Activated CD4-positive, alpha-beta T cell treated with anti-CD3 and anti-CD28 coated beads, Interleukin-2, amount 10 ng/mL, durations not matched to agents 24 days and 14 days (primary cell): ENCODE measurements around the gene PCDHGB1. TPM values are rescaled to one million over a fixed set of nuclear protein-coding genes. Genes with fewer than 3 reads are reported as not detected.
"Not testable (repeated sequence)": the region's sequence is repeated elsewhere in the genome, so short reads cannot be mapped to it uniquely, and the experiment has no call there.

ENCODE experiments used
- DNase-seq: peaks from one replicate; pipeline ENCODE4 v3.0.0; 2022
- H3K27ac Mint-ChIP-seq: one replicate; pipeline ENCODE4 v1.8.0; 2022; ENCODE audit warnings: mild to moderate bottlenecking, mixed read lengths
- H3K27me3 Mint-ChIP-seq: one replicate; pipeline ENCODE4 v1.8.0; 2022; ENCODE audit warnings: mixed read lengths
- H3K36me3 Mint-ChIP-seq: one replicate; pipeline ENCODE4 v1.8.0; 2022; ENCODE audit warnings: low read depth, mild to moderate bottlenecking, mixed read lengths
- H3K4me1 Mint-ChIP-seq: one replicate; pipeline ENCODE4 v1.8.0; 2021; ENCODE audit warnings: mixed read lengths
- H3K4me3 Mint-ChIP-seq: one replicate; pipeline ENCODE4 v1.8.0; 2022; ENCODE audit warnings: mild to moderate bottlenecking, moderate library complexity, mixed read lengths
- H3K9me3 Mint-ChIP-seq: one replicate; pipeline ENCODE4 v1.8.0; 2021; ENCODE audit warnings: mixed read lengths
- intact Hi-C: fragments of 100-400 bp; cut with micrococcal nuclease; formaldehyde crosslinking; loops from one replicate; pipeline ENCODE4 v1.15.1; 2023
- total RNA-seq: library from RNA; stranded (reverse); gene quantifications from 2 replicates; pipeline ENCODE4 v1.2.3, GENCODE V29; 2022

PCDHGB1 gene
- total RNA-seq, 1 donor from 2014 or later, result 0.14 TPM

GRCh38 chr5:141382469-141383294 is 32.8 kb downstream of the PCDHGB1 start, which contains the start of gene PCDHGA7:
Gene PCDHGA7, plus strand, starts transcription at chr5:141382742. Its CDS starts 158 bp downstream, at chr5:141382900.
- Mint-ChIP-seq H3K36me3 (no peaks in the 10 kb centered on the region), H3K27ac (peak within 1 kb of the TSS; percentile 20), H3K27me3 (peaks cover 8% of the 10 kb centered on the region), H3K4me3 (peak within 1 kb of the TSS; percentile 82), H3K9me3 (peaks cover 4% of the 10 kb centered on the region), H3K4me1 (no peaks in the 10 kb centered on the region)
- intact Hi-C loops, result no loop called here
- peak; percentile 55 for DNase-seq

GRCh38 chr5:141383345-141383744 is 33.4 kb downstream of the PCDHGB1 start:
- Mint-ChIP-seq H3K4me1 (no peaks in the 10 kb centered on the region), H3K27me3 (peaks cover 8% of the 10 kb centered on the region), H3K36me3 (no peaks in the 10 kb centered on the region), H3K9me3 (peaks cover 6% of the 10 kb centered on the region), H3K4me3 (peak overlapping the region; percentile 82), H3K27ac (no peak overlapping the region)
- no peak for DNase-seq
- intact Hi-C loops, result no loop called here

- intact Hi-C loops, result no loop called here
- Mint-ChIP-seq H3K4me1 (no peaks in the 10 kb centered on the region), H3K36me3 (no peaks in the 10 kb centered on the region), H3K4me3 (no peak overlapping the region), H3K9me3 (peaks cover 14% of the 10 kb centered on the region), H3K27ac (no peak overlapping the region), H3K27me3 (peaks cover 13% of the 10 kb centered on the region)
- no peak for DNase-seq
Observed at GRCh38 chr5:141384471-141385267, 34.8 kb downstream of the PCDHGB1 start.

- H3K4me1 Mint-ChIP-seq, H3K36me3 Mint-ChIP-seq, intact Hi-C loops, H3K27ac Mint-ChIP-seq: not testable (repeated sequence)
- peak; percentile 74 for DNase-seq
- Mint-ChIP-seq H3K4me3 (peak within 1 kb of the TSS; percentile 56), H3K27me3 (peaks cover 17% of the 10 kb centered on the region), H3K9me3 (peaks cover 25% of the 10 kb centered on the region)
Observed at GRCh38 chr5:141387557-141388311, 37.8 kb downstream of the PCDHGB1 start, which contains the start of gene PCDHGB4. Gene PCDHGB4, plus strand, starts transcription at chr5:141387698. Its CDS starts 187 bp downstream, at chr5:141387885.

- no peaks in the 10 kb centered on the region for H3K4me1 Mint-ChIP-seq
- peaks cover 30% of the 10 kb centered on the region for H3K9me3 Mint-ChIP-seq
- no peak overlapping the region for H3K27ac Mint-ChIP-seq
- intact Hi-C loops, result no loop called here
- H3K36me3 Mint-ChIP-seq, result peaks cover 3% of the 10 kb centered on the region
- no peak for DNase-seq
- peak overlapping the region; percentile 8 for H3K4me3 Mint-ChIP-seq
- H3K27me3 Mint-ChIP-seq, result peaks cover 16% of the 10 kb centered on the region
Observed at GRCh38 chr5:141388661-141389060, 38.8 kb downstream of the PCDHGB1 start.

- Mint-ChIP-seq H3K4me1 (no peaks in the 10 kb centered on the region), H3K9me3 (peaks cover 35% of the 10 kb centered on the region), H3K27me3 (peaks cover 19% of the 10 kb centered on the region), H3K4me3 (no peak overlapping the region), H3K36me3 (peaks cover 3% of the 10 kb centered on the region), H3K27ac (no peak overlapping the region)
- DNase-seq, result no peak
- intact Hi-C loops, result no loop called here
Observed at GRCh38 chr5:141389153-141390042, 39.5 kb downstream of the PCDHGB1 start.

GRCh38 chr5:141392429-141393198 is 42.7 kb downstream of the PCDHGB1 start, which contains the start of gene PCDHGA8:
Gene PCDHGA8, plus strand, starts transcription at chr5:141392633. Its CDS starts 181 bp downstream, at chr5:141392814.
- Mint-ChIP-seq H3K27me3 (peaks cover 22% of the 10 kb centered on the region), H3K4me1 (no peaks in the 10 kb centered on the region), H3K9me3 (peaks cover 38% of the 10 kb centered on the region), H3K36me3 (peaks cover 3% of the 10 kb centered on the region), H3K27ac (no peak within 1 kb of the TSS), H3K4me3 (no peak within 1 kb of the TSS)
- DNase-seq, result peak; percentile 50
- intact Hi-C loops, result no loop called here

GRCh38 chr5:141393267-141393666 is 43.4 kb downstream of the PCDHGB1 start:
- no peak for DNase-seq
- peaks cover 3% of the 10 kb centered on the region for H3K36me3 Mint-ChIP-seq
- no peak overlapping the region for H3K4me3 Mint-ChIP-seq
- intact Hi-C loops, result no loop called here
- peaks cover 22% of the 10 kb centered on the region for H3K27me3 Mint-ChIP-seq
- peaks cover 37% of the 10 kb centered on the region for H3K9me3 Mint-ChIP-seq
- H3K27ac Mint-ChIP-seq, result no peak overlapping the region
- H3K4me1 Mint-ChIP-seq, result no peaks in the 10 kb centered on the region

GRCh38 chr5:141394401-141395187 is 44.7 kb downstream of the PCDHGB1 start:
- peaks cover 23% of the 10 kb centered on the region for H3K27me3 Mint-ChIP-seq
- H3K9me3 Mint-ChIP-seq, result peaks cover 35% of the 10 kb centered on the region
- H3K4me1 Mint-ChIP-seq, DNase-seq, H3K4me3 Mint-ChIP-seq, H3K27ac Mint-ChIP-seq, intact Hi-C loops, H3K36me3 Mint-ChIP-seq: not testable (repeated sequence)

- H3K27ac Mint-ChIP-seq, H3K4me1 Mint-ChIP-seq, intact Hi-C loops, H3K36me3 Mint-ChIP-seq: not testable (repeated sequence)
- peaks cover 27% of the 10 kb centered on the region for H3K9me3 Mint-ChIP-seq
- H3K4me3 Mint-ChIP-seq, result peak within 1 kb of the TSS; percentile 63
- peak; percentile 83 for DNase-seq
- peaks cover 23% of the 10 kb centered on the region for H3K27me3 Mint-ChIP-seq
Observed at GRCh38 chr5:141397756-141398551, 48.1 kb downstream of the PCDHGB1 start, which contains the start of gene PCDHGB5. Gene PCDHGB5, plus strand, starts transcription at chr5:141397947. Its CDS starts 181 bp downstream, at chr5:141398128.

- H3K27ac Mint-ChIP-seq, result no peak overlapping the region
- H3K27me3 Mint-ChIP-seq, result peaks cover 26% of the 10 kb centered on the region
- H3K9me3 Mint-ChIP-seq, result peaks cover 25% of the 10 kb centered on the region
- peak; percentile 51 for DNase-seq
- intact Hi-C loops, result no loop called here
- H3K36me3 Mint-ChIP-seq, result no peaks in the 10 kb centered on the region
- no peak overlapping the region for H3K4me3 Mint-ChIP-seq
- no peaks in the 10 kb centered on the region for H3K4me1 Mint-ChIP-seq
Observed at GRCh38 chr5:141398608-141399007, 48.7 kb downstream of the PCDHGB1 start.
